WTC11 (cell line): Measurements from ENCODE around the gene TMEM11. TPM values are rescaled to one million over a fixed set of nuclear protein-coding genes. Genes with fewer than 3 reads are reported as not detected.

ENCODE experiments used
- AFF4 ChIP-seq: sonication (generic); formaldehyde crosslinking; IDR thresholded peaks from 2 replicates; pipeline ENCODE4 v1.8.1; 2023; ENCODE audit warnings: mild to moderate bottlenecking, missing genetic modification reagents, borderline replicate concordance
- AR ChIP-seq: fragments of 250-450 bp; sonication (Bioruptor Pico); IDR thresholded peaks from 2 replicates; pipeline ENCODE4 v1.9.0; 2021; ENCODE audit warnings: mild to moderate bottlenecking
- ATF1 ChIP-seq: sonication (generic); formaldehyde crosslinking; IDR thresholded peaks from 2 replicates; pipeline ENCODE4 v1.8.1; 2023; ENCODE audit warnings: mild to moderate bottlenecking, moderate library complexity, missing genetic modification reagents
- CTCF ChIP-seq: fragments of 200-600 bp; IDR thresholded peaks from 2 replicates; pipeline ENCODE4 v1.8.0; 2022; ENCODE audit warnings: antibody characterized with exemption
- ELF4 ChIP-seq: sonication (generic); formaldehyde crosslinking; IDR thresholded peaks from 2 replicates; pipeline ENCODE4 v1.8.1; 2022; ENCODE audit warnings: low read depth, mild to moderate bottlenecking, moderate library complexity, missing genetic modification reagents
- ESRRA ChIP-seq: sonication (generic); formaldehyde crosslinking; IDR thresholded peaks from 2 replicates; pipeline ENCODE4 v1.8.1; 2022; ENCODE audit warnings: mild to moderate bottlenecking, missing genetic modification reagents, borderline replicate concordance
- FOXP4 ChIP-seq: sonication (generic); formaldehyde crosslinking; IDR thresholded peaks from 2 replicates; pipeline ENCODE4 v1.8.0; 2022; ENCODE audit warnings: mild to moderate bottlenecking, missing genetic modification reagents
- HMGA2 ChIP-seq: fragments of 250-450 bp; sonication (Bioruptor Pico); IDR thresholded peaks from 2 replicates; pipeline ENCODE4 v1.4.0; 2021; ENCODE audit warnings: mild to moderate bottlenecking, moderate library complexity
- MAX ChIP-seq: sonication (generic); formaldehyde crosslinking; IDR thresholded peaks from 2 replicates; pipeline ENCODE4 v1.8.0; 2022; ENCODE audit warnings: mild to moderate bottlenecking, missing genetic modification reagents
- NFATC4 ChIP-seq: fragments of 250-450 bp; sonication (Bioruptor Pico); IDR thresholded peaks from 2 replicates; pipeline ENCODE4 v1.9.0; 2021; ENCODE audit warnings: mild to moderate bottlenecking
- NFE2L1 ChIP-seq: sonication (generic); formaldehyde crosslinking; IDR thresholded peaks from 2 replicates; pipeline ENCODE4 v1.8.1; 2023; ENCODE audit warnings: missing genetic modification reagents
- PRDM15 ChIP-seq: sonication (generic); formaldehyde crosslinking; IDR thresholded peaks from 2 replicates; pipeline ENCODE4 v1.8.0; 2022; ENCODE audit warnings: missing genetic modification reagents
- RELA ChIP-seq: sonication (generic); formaldehyde crosslinking; IDR thresholded peaks from 2 replicates; pipeline ENCODE4 v1.8.1; 2022; ENCODE audit warnings: missing genetic modification reagents, mild to moderate bottlenecking, borderline replicate concordance
- RORB ChIP-seq: fragments of 250-450 bp; sonication (Bioruptor Pico); IDR thresholded peaks from 2 replicates; pipeline ENCODE4 v1.9.0; 2021; ENCODE audit warnings: mild to moderate bottlenecking
- SP1 ChIP-seq: sonication (generic); formaldehyde crosslinking; conservative IDR thresholded peaks from 2 replicates; pipeline ENCODE4 v1.8.1; 2022; ENCODE audit warnings: missing genetic modification reagents
- STAT6 ChIP-seq: sonication (generic); formaldehyde crosslinking; conservative IDR thresholded peaks from 2 replicates; pipeline ENCODE4 v1.8.1; 2023; ENCODE audit warnings: mild to moderate bottlenecking, low read depth, missing genetic modification reagents, moderate library complexity
- TCF7 ChIP-seq: sonication (generic); formaldehyde crosslinking; IDR thresholded peaks from 2 replicates; pipeline ENCODE4 v1.8.0; 2022; ENCODE audit warnings: mild to moderate bottlenecking, low read depth, missing genetic modification reagents, moderate library complexity
- TEAD1 ChIP-seq: sonication (generic); formaldehyde crosslinking; IDR thresholded peaks from 2 replicates; pipeline ENCODE4 v1.8.0; 2022; ENCODE audit warnings: mild to moderate bottlenecking, missing genetic modification reagents
- ZNF138 ChIP-seq: sonication (generic); formaldehyde crosslinking; conservative IDR thresholded peaks from 2 replicates; pipeline ENCODE4 v1.8.1; 2022; ENCODE audit warnings: mild to moderate bottlenecking, moderate library complexity, missing genetic modification reagents
- ZNF219 ChIP-seq: sonication (generic); formaldehyde crosslinking; IDR thresholded peaks from 2 replicates; pipeline ENCODE4 v1.8.0; 2023; ENCODE audit warnings: missing genetic modification reagents, mild to moderate bottlenecking, borderline replicate concordance
- total RNA-seq: library from RNA; stranded (reverse); gene quantifications from 3 replicates; pipeline ENCODE4 v1.2.3, GENCODE V29; 2021

The TMEM11 gene
- total RNA-seq, 1 experiment from 2014 or later = 37.0 TPM

GRCh38 chr17:21214015-21214776 lies at the start of gene TMEM11 (continued):
- TF ChIP-seq AFF4 (CRISPR knock-in tag) (no peak), ELF4 (CRISPR knock-in tag) (0 out of 2 replicates have a peak, but pooled peaks have one; percentile 10), TCF7 (no peak), ESRRA (CRISPR knock-in tag) (peak; percentile 64; the same call in 1 of the 2 replicates), RELA (CRISPR knock-in tag) (no peak), CTCF (no peak), TEAD1 (CRISPR knock-in tag) (no peak), HMGA2 (no peak), NFATC4 (CRISPR knock-in tag) (no peak), ZNF219 (CRISPR knock-in tag) (no peak), FOXP4 (CRISPR knock-in tag) (peak; percentile 50; the same call in 1 of the 2 replicates), MAX (CRISPR knock-in tag) (peak; percentile 31; the same call in 1 of the 2 replicates), ZNF138 (CRISPR knock-in tag) (no peak), RORB (no peak), ATF1 (CRISPR knock-in tag) (no peak), NFE2L1 (CRISPR knock-in tag) (no peak; the same call in 1 of the 2 replicates), SP1 (CRISPR knock-in tag) (peak; percentile 92), AR (no peak), PRDM15 (CRISPR knock-in tag) (no peak), STAT6 (no peak)
